K562 (cell line): ENCODE results near the gene KLB. TPM values are rescaled to one million over a fixed set of nuclear protein-coding genes. Genes with fewer than 3 reads are reported as not detected.

ENCODE experiments used
- ATAC-seq: fragments of 200-7000 bp; cut with Tn5 transposase; 3 replicates; pipeline ENCODE4 v1.9.1; 2020; ENCODE audit warnings: moderate library complexity
- BruUV-seq: library from RNA; stranded (reverse); fragments of 400-500 nt; replicated peaks from 2 replicates; lab custom pipeline; 2021; lab: Mats Ljungman, UMichigan
- CTCF ChIA-PET: fragments of 300-600 bp; formaldehyde crosslinking; extraction: SDS; loops from one replicate; lab custom pipeline; 2021; ENCODE audit warnings: low intra/inter-chr PET ratio; lab: Yijun Ruan, JAX
- POLR2A ChIA-PET: fragments of 300-600, 350-650 bp; sonication (Branson Sonifier 250); formaldehyde crosslinking; extraction: SDS; loops from one replicate; lab custom pipeline; 2021; ENCODE audit warnings: antibody characterized with exemption, inconsistent platforms; lab: Yijun Ruan, JAX
- DNase-seq, 4 experiments: peaks; one replicate each; pipeline versions ENCODE4 v3.0.0 to v3.0.0-alpha.2; 2011 to 2018; ENCODE audit warnings: low spot score in 3 of 4, mixed read lengths in 3 of 4; ENCODE audit errors: extremely low read depth in 1 of 4
- FAIRE-seq: peaks from 2 replicates; lab custom pipeline; 2011; peaks lifted over from hg19 to GRCh38; lab: Jason Lieb, UNC
- H2AFZ ChIP-seq: 2 replicates; pipeline ENCODE4 v1.6.0; 2011; ENCODE audit warnings: low read depth, low read length, control low read depth, inconsistent platforms
- H3K27ac ChIP-seq: fragments of 200-600 bp; 3 replicates; pipeline ENCODE4 v1.8.0; 2011; ENCODE audit warnings: low read depth, mild to moderate bottlenecking, control low read depth, inconsistent platforms, low read length, moderate library complexity, mixed read lengths; ENCODE audit errors: extremely low read depth
- H3K27me3 ChIP-seq, 2 experiments: fragments of 300-600 bp in 1 of 2; 2 replicates in 1 of 2; 3 replicates in 1 of 2; pipeline versions ENCODE4 v1.6.0 to v1.8.0; 2011; ENCODE audit warnings: inconsistent platforms in 2 of 2, low read length in 2 of 2, mild to moderate bottlenecking in 1 of 2, mixed read lengths in 1 of 2, moderate library complexity in 1 of 2; ENCODE audit not compliant: control insufficient read depth in 2 of 2, insufficient read depth in 2 of 2
- H3K36me3 ChIP-seq: fragments of 300-600 bp; 3 replicates; pipeline ENCODE4 v1.8.0; 2011; ENCODE audit warnings: mild to moderate bottlenecking, low read length, inconsistent platforms; ENCODE audit not compliant: control insufficient read depth, insufficient read depth
- H3K4me1 ChIP-seq, 2 experiments: fragments of 200-600 bp in 1 of 2; replicated peaks in 1 of 2; 2 replicates in 1 of 2; 3 replicates in 1 of 2; pipeline versions ENCODE4 v1.5.1 to v1.8.0; 2011; ENCODE audit warnings: inconsistent platforms in 2 of 2, low read length in 2 of 2, mild to moderate bottlenecking in 1 of 2, mixed read lengths in 1 of 2, moderate library complexity in 1 of 2; ENCODE audit not compliant: control insufficient read depth in 2 of 2, insufficient read depth in 2 of 2
- H3K4me2 ChIP-seq: 2 replicates; pipeline ENCODE4 v1.6.1; 2011; ENCODE audit warnings: low read length, control low read depth, inconsistent platforms, mixed read lengths; ENCODE audit not compliant: insufficient read depth
- H3K4me3 ChIP-seq: fragments of 200-600 bp; sonication (generic), shearing (Covaris generic); 2 replicates; pipeline ENCODE4 v1.5.1; 2016; ENCODE audit warnings: control low read depth, inconsistent platforms
- H3K79me2 ChIP-seq: fragments of 200-600 bp; 3 replicates; pipeline ENCODE4 v1.8.0; 2011; ENCODE audit warnings: low read length, inconsistent platforms; ENCODE audit not compliant: control insufficient read depth, insufficient read depth
- H3K9ac ChIP-seq, 2 experiments: 2 replicates each; pipeline versions ENCODE4 v1.6.0 to v1.6.1; 2011; ENCODE audit warnings: low read depth in 2 of 2, low read length in 2 of 2, control low read depth in 1 of 2, inconsistent platforms in 1 of 2, mild to moderate bottlenecking in 1 of 2, mixed read lengths in 1 of 2; ENCODE audit not compliant: insufficient read depth in 1 of 2
- H3K9me1 ChIP-seq: one replicate; pipeline ENCODE4 v1.6.0; 2011; ENCODE audit warnings: inconsistent platforms, mild to moderate bottlenecking, low read length, moderate library complexity; ENCODE audit not compliant: control insufficient read depth, insufficient read depth
- H3K9me3 ChIP-seq: replicated peaks from 2 replicates; pipeline ENCODE4 v1.5.1; 2011; ENCODE audit warnings: low read depth, low read length, inconsistent platforms; ENCODE audit not compliant: control insufficient read depth, insufficient read depth
- H4K20me1 ChIP-seq: replicated peaks from 2 replicates; pipeline ENCODE4 v1.6.1; 2011; ENCODE audit warnings: low read length, inconsistent platforms, mixed read lengths; ENCODE audit not compliant: control insufficient read depth, insufficient read depth
- ELK1 ChIP-seq: sonication (generic); formaldehyde crosslinking; IDR thresholded peaks from 2 replicates; pipeline ENCODE4 v1.8.1; 2022; ENCODE audit warnings: missing genetic modification reagents
- HDAC2 ChIP-seq: fragments of 450-650 bp; IDR thresholded peaks from 2 replicates; pipeline ENCODE4 v1.6.1; 2016; ENCODE audit warnings: mild to moderate bottlenecking
- KAT8 ChIP-seq: fragments of 450-650 bp; IDR thresholded peaks from 2 replicates; pipeline ENCODE4 v1.6.1; 2016; ENCODE audit warnings: low read depth, mild to moderate bottlenecking
- MTA3 ChIP-seq: fragments of 450-650 bp; formaldehyde crosslinking; IDR thresholded peaks from 2 replicates; pipeline ENCODE4 v1.6.1; 2017; ENCODE audit warnings: mild to moderate bottlenecking, borderline replicate concordance
- SIRT6 ChIP-seq: IDR thresholded peaks from one replicate; pipeline ENCODE4 v1.6.1; 2012; ENCODE audit warnings: low read depth, mild to moderate bottlenecking, control low read depth, inconsistent platforms, low read length, moderate library complexity
- TRIM24 ChIP-seq, 2 experiments: fragments of 450-650 bp; IDR thresholded peaks; 2 replicates each; pipeline ENCODE4 v1.6.1; 2016
- ZFP30 ChIP-seq: fragments of 250-450 bp; sonication (Bioruptor Pico); IDR thresholded peaks from 2 replicates; pipeline ENCODE4 v1.8.0; 2022; ENCODE audit warnings: moderate library complexity, mild to moderate bottlenecking, inconsistent platforms, borderline replicate concordance
- ZNF444 ChIP-seq: fragments of 250-450 bp; sonication (Bioruptor Pico); IDR thresholded peaks from 2 replicates; pipeline ENCODE4 v1.4.0; 2020; ENCODE audit warnings: mild to moderate bottlenecking, moderate library complexity
- ZNF583 ChIP-seq: fragments of 250-450 bp; sonication (Bioruptor Pico); IDR thresholded peaks from 2 replicates; pipeline ENCODE4 v1.4.0; 2020
- ZNF740 ChIP-seq, 3 experiments: fragments of 200-800 bp in 1 of 3; sonication (Bioruptor generic) in 1 of 3; sonication (generic) in 1 of 3; formaldehyde crosslinking in 1 of 3; IDR thresholded peaks; 2 replicates each; pipeline versions ENCODE4 v1.6.1 to v1.8.0; 2016 to 2022; ENCODE audit warnings: mild to moderate bottlenecking in 2 of 3, missing compliant biosample characterization in 2 of 3, missing genetic modification characterization in 2 of 3, missing genetic modification reagents in 1 of 3
- WGBS: fragments of 100-300 bp; shearing (Covaris generic); methylation state at CpG from one replicate; pipeline ENCODE4 v1.1.6; 2016; ENCODE audit warnings: low coverage, mixed read lengths; ENCODE audit not compliant: insufficient coverage; ENCODE audit errors: missing lambda C conversion rate; 5-methylcytosine and 5-hydroxymethylcytosine counted together
- in situ Hi-C: fragments of 300-500 bp; cut with MboI; formaldehyde crosslinking; loops from 4 replicates; pipeline ENCODE4 v1.15.0; 2018; ENCODE audit warnings: inconsistent platforms, mixed read lengths
- intact Hi-C: fragments of 100-400 bp; cut with micrococcal nuclease; formaldehyde crosslinking; loops from 2 replicates; pipeline ENCODE4 v1.14.2; 2022
- polyA plus RNA-seq, 8 experiments: library from polyadenylated mRNA; depleted of rRNA in 4 of 8; stranded (reverse) in 5 of 8; unstranded in 3 of 8; fragments of >200 nt; fragmentation: Nextera tagmentation in 2 of 8; fragmentation: Illumina TruSeq in 1 of 8; extraction: Ambion mirVana in 2 of 8; extraction: Trizol in 1 of 8; gene quantifications; 2 replicates each; pipeline versions ENCODE4 v1.2.1 to v1.2.3, GENCODE V29; 2011 to 2014; ENCODE audit warnings: inconsistent platforms in 1 of 8, missing spikeins in 1 of 8
- total RNA-seq, 7 experiments: library from RNA; depleted of rRNA in 6 of 7; stranded (reverse); fragments of >200 nt in 6 of 7; fragmentation: Illumina TruSeq in 2 of 7; extraction: Trizol in 2 of 7; gene quantifications; 2 replicates each; pipeline versions ENCODE4 v1.2.1 to v1.2.3, GENCODE V29; 2011 to 2021; ENCODE audit warnings: low replicate concordance in 1 of 7
- TF ChIP-seq, protein P1 (sequence below): fragments of 450-650 bp; conservative IDR thresholded peaks from 2 replicates; pipeline ENCODE4 v1.6.1; 2016; ENCODE audit warnings: missing genetic modification characterization, low read depth, mild to moderate bottlenecking, control low read depth, missing compliant biosample characterization
- TF ChIP-seq, protein P2 (sequence below): fragments of 450-650 bp; formaldehyde crosslinking; IDR thresholded peaks from 2 replicates; pipeline ENCODE4 v1.4.0; 2022; ENCODE audit warnings: missing genetic modification characterization
- TF ChIP-seq, protein P3 (sequence below), 2 experiments: IDR thresholded peaks in 1 of 2; conservative IDR thresholded peaks in 1 of 2; 2 replicates each; pipeline ENCODE4 v1.6.1; 2016; ENCODE audit warnings: low read depth in 2 of 2, mild to moderate bottlenecking in 1 of 2, missing compliant biosample characterization in 1 of 2, missing genetic modification characterization in 1 of 2, moderate library complexity in 1 of 2

The KLB gene
- total and polyA plus RNA-seq, 9 of the 15 experiments (the other 6 are each of a cell fraction or from before 2014, with no cell fraction given), result 0.04 to 0.13 TPM; not detected in 7

DNA sequence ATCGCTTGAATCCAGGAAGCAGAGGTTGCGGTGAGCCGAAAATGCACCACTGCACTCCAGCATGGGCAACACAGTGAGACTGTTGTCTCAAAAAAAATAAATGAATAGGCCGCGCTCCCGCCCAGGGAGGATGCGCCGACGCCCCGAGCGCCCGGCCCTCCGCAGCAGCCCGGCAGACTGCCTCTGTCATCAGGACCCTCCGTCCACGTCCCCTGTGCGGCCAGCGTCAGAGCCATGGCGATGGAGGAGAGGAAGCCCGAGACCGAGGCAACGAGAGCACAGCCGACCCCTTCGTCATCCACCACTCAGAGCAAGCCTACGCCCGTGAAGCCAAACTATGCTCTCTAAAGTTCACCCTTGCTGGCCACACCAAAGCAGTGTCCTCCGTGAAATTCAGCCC is 73.5 kb downstream of the KLB start:
- Histone ChIP-seq H3K9ac (no peak overlapping the region), H3K27me3 (no peaks in the 10 kb centered on the region), H3K9me3 (peaks cover 2% of the 10 kb centered on the region; the same call in 1 of the 2 replicates), H3K27ac (no peak overlapping the region), H3K4me1 (peaks cover 0 to 3% of the 10 kb centered on the region in 2 experiments; a peak in 2 of 5 replicates), H3K9me1 (no peaks in the 10 kb centered on the region), H3K36me3 (peaks cover 19% of the 10 kb centered on the region; the same call in 2 of the 3 replicates), H4K20me1 (no peaks in the 10 kb centered on the region), H3K79me2 (no peaks in the 10 kb centered on the region), H3K4me3 (no peak overlapping the region), H3K4me2 (no peak overlapping the region), H2AFZ (no peak overlapping the region)
- WGBS, result 96% methylated on average over 19 of the region's 27 CpGs
- in situ Hi-C loops, result no loop called here
- intact Hi-C loops, result no loop called here
- no TSS peak for BruUV-seq
- FAIRE-seq, result no peak
- ATAC-seq, result no peak
- no peak for DNase-seq
- CTCF ChIA-PET, result no interaction called here
- POLR2A ChIA-PET, result interaction anchor here (1.1 kb wide), 1 partner anchor 127 kb away, joined by 3 read pairs; no protein-coding TSS in a partner anchor
- TF ChIP-seq ZNF444 (CRISPR knock-in tag) (no peak), MTA3 (no peak), ZFP30 (CRISPR knock-in tag) (no peak), HDAC2 (no peak), KAT8 (no peak), ZNF740 (CRISPR knock-in tag; IDR thresholded peaks at IDR 0.05) (no peak), ZNF740 (tag; IDR thresholded peaks at IDR 0.05) (no peak), ZNF583 (CRISPR knock-in tag) (no peak), TRIM24 (IDR thresholded peaks at IDR 0.05) (no peak), ELK1 (no peak), SIRT6 (no peak)
- TF ChIP-seq, protein P1, sequence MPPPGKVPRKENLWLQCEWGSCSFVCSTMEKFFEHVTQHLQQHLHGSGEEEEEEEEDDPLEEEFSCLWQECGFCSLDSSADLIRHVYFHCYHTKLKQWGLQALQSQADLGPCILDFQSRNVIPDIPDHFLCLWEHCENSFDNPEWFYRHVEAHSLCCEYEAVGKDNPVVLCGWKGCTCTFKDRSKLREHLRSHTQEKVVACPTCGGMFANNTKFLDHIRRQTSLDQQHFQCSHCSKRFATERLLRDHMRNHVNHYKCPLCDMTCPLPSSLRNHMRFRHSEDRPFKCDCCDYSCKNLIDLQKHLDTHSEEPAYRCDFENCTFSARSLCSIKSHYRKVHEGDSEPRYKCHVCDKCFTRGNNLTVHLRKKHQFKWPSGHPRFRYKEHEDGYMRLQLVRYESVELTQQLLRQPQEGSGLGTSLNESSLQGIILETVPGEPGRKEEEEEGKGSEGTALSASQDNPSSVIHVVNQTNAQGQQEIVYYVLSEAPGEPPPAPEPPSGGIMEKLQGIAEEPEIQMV (tag), result no peak
- TF ChIP-seq, protein P2, sequence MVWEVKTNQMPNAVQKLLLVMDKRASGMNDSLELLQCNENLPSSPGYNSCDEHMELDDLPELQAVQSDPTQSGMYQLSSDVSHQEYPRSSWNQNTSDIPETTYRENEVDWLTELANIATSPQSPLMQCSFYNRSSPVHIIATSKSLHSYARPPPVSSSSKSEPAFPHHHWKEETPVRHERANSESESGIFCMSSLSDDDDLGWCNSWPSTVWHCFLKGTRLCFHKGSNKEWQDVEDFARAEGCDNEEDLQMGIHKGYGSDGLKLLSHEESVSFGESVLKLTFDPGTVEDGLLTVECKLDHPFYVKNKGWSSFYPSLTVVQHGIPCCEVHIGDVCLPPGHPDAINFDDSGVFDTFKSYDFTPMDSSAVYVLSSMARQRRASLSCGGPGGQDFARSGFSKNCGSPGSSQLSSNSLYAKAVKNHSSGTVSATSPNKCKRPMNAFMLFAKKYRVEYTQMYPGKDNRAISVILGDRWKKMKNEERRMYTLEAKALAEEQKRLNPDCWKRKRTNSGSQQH (CRISPR knock-in tag), result no peak
- TF ChIP-seq, protein P3, sequence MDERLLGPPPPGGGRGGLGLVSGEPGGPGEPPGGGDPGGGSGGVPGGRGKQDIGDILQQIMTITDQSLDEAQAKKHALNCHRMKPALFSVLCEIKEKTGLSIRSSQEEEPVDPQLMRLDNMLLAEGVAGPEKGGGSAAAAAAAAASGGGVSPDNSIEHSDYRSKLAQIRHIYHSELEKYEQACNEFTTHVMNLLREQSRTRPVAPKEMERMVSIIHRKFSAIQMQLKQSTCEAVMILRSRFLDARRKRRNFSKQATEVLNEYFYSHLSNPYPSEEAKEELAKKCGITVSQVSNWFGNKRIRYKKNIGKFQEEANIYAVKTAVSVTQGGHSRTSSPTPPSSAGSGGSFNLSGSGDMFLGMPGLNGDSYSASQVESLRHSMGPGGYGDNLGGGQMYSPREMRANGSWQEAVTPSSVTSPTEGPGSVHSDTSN (CRISPR knock-in tag; IDR thresholded peaks at IDR 0.05; ENCODE audit: low read depth), result no peak
- TF ChIP-seq, protein P3 (tag; conservative IDR thresholded peaks at IDR 0.05; ENCODE audit: low read depth), result no peak
